ENCODE results near the gene GALC. TPM values are rescaled to one million over a fixed set of nuclear protein-coding genes. Genes with fewer than 3 reads are reported as not detected.
A peak's percentile ranks its signal among the peaks of the same experiment; 100 is the strongest.

The GALC gene
- total RNA-seq, 1 donor from 2014 or later: 24.5 TPM

GRCh38 chr14:87996291-87996592 lies 3.3 kb upstream of the GALC start:
- Histone ChIP-seq H3K4me1 (ENCODE audit: control insufficient read depth in 3 of 3, insufficient read depth in 3 of 3, low read length in 3 of 3) (peaks cover 7 to 14% (median 10%) of the 10 kb centered on the region in 3 donors), H3K9me3 (ENCODE audit: control insufficient read depth in 3 of 3, low read length in 3 of 3) (no peaks in the 10 kb centered on the region), H3K9ac (ENCODE audit: low read depth in 1 of 3, low read length in 3 of 3) (no peak overlapping the region), H3K36me3 (ENCODE audit: control insufficient read depth in 3 of 3, insufficient read depth in 3 of 3, low read length in 3 of 3) (no peaks in the 10 kb centered on the region), H3K27ac (ENCODE audit: low read depth, low read length) (no peak overlapping the region), H3K4me3 (ENCODE audit: low read length in 3 of 3) (no peak overlapping the region), H3K27me3 (ENCODE audit: control insufficient read depth in 3 of 3, insufficient read depth in 3 of 3, low read length in 3 of 3) (no peaks in the 10 kb centered on the region)

- H3K9ac ChIP-seq (ENCODE audit: low read depth in 1 of 3, low read length in 3 of 3): no peak overlapping the region
- H3K27ac ChIP-seq (ENCODE audit: low read depth, low read length): no peak overlapping the region
- peaks cover 7 to 14% (median 10%) of the 10 kb centered on the region in 3 donors for H3K4me1 ChIP-seq (ENCODE audit: control insufficient read depth in 3 of 3, insufficient read depth in 3 of 3, low read length in 3 of 3)
Measured at GRCh38 chr14:87995500-87996290, 2.7 kb upstream of the GALC start.

DNA sequence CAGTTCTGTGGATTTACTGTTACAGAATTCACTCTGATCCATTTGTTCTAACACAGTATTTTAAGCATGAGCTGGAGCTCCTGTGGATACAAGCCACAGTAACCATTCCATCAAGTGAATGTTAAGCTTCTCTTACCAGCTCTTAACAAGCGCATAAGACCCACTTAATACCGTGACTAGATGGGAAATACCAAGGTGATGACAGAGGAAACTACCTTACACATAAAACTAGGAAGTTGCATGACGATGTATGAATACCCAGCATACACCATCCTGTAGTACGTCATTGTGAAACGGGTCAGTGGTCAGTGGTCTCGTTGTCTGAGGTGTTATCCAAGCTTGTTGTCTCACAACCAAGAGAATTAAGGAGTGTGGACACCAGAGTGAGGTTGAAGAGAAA lies 2.0 kb upstream of the GALC start:
- no peak overlapping the region for H3K9ac ChIP-seq (ENCODE audit: low read depth in 1 of 3, low read length in 3 of 3)
- H3K36me3 ChIP-seq (ENCODE audit: control insufficient read depth in 3 of 3, insufficient read depth in 3 of 3, low read length in 3 of 3): no peaks in the 10 kb centered on the region
- H3K27ac ChIP-seq (ENCODE audit: low read depth, low read length): no peak overlapping the region
- no peaks in the 10 kb centered on the region for H3K9me3 ChIP-seq (ENCODE audit: control insufficient read depth in 3 of 3, low read length in 3 of 3)
- H3K4me3 ChIP-seq (ENCODE audit: low read length in 3 of 3): no peak overlapping the region
- H3K4me1 ChIP-seq (ENCODE audit: control insufficient read depth in 3 of 3, insufficient read depth in 3 of 3, low read length in 3 of 3): peaks cover 7 to 17% (median 10%) of the 10 kb centered on the region in 3 donors
- H3K27me3 ChIP-seq (ENCODE audit: control insufficient read depth in 3 of 3, insufficient read depth in 3 of 3, low read length in 3 of 3): no peaks in the 10 kb centered on the region

More at GRCh38 chr14:87995500-87996290, 2.7 kb upstream of the GALC start:
- H3K36me3 ChIP-seq (ENCODE audit: control insufficient read depth in 3 of 3, insufficient read depth in 3 of 3, low read length in 3 of 3): no peaks in the 10 kb centered on the region
- H3K27me3 ChIP-seq (ENCODE audit: control insufficient read depth in 3 of 3, insufficient read depth in 3 of 3, low read length in 3 of 3): no peaks in the 10 kb centered on the region
- no peak overlapping the region for H3K4me3 ChIP-seq (ENCODE audit: low read length in 3 of 3)
- no peaks in the 10 kb centered on the region for H3K9me3 ChIP-seq (ENCODE audit: control insufficient read depth in 3 of 3, low read length in 3 of 3)

DNA sequence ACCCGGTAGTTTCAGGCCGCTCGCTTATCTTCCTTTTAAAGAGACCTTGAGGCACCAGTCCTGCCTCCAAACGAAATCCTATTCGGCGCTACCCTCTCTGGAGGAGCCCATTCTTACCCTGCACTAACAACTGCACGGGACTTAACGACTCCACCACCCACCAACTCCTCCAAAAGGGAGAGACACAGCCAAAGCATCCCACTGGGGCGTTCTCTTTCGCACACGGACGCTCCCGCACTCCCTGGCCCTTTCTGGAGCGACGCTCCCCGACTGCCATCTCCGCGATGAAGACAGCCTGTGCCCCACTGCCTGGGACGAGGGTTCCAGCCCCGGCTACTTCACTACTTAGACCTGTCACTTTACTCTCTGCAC lies 650 bp downstream of the GALC start:
- peaks cover 0 to 2% (median 0%) of the 10 kb centered on the region in 3 donors for H3K36me3 ChIP-seq (ENCODE audit: control insufficient read depth in 3 of 3, insufficient read depth in 3 of 3, low read length in 3 of 3)
- peak overlapping the region; percentile 88 to 92 (median 89) for H3K4me3 ChIP-seq (ENCODE audit: low read length in 3 of 3)
- H3K9ac ChIP-seq (ENCODE audit: low read depth in 1 of 3, low read length in 3 of 3): peak overlapping the region; percentile 84 to 86 (median 86)
- no peaks in the 10 kb centered on the region for H3K27me3 ChIP-seq (ENCODE audit: control insufficient read depth in 3 of 3, insufficient read depth in 3 of 3, low read length in 3 of 3)
- no peaks in the 10 kb centered on the region for H3K9me3 ChIP-seq (ENCODE audit: control insufficient read depth in 3 of 3, low read length in 3 of 3)
- H3K4me1 ChIP-seq (ENCODE audit: control insufficient read depth in 3 of 3, insufficient read depth in 3 of 3, low read length in 3 of 3): peaks cover 7 to 17% (median 10%) of the 10 kb centered on the region in 3 donors
- peak overlapping the region; percentile 94 for H3K27ac ChIP-seq (ENCODE audit: low read depth, low read length)

DNA sequence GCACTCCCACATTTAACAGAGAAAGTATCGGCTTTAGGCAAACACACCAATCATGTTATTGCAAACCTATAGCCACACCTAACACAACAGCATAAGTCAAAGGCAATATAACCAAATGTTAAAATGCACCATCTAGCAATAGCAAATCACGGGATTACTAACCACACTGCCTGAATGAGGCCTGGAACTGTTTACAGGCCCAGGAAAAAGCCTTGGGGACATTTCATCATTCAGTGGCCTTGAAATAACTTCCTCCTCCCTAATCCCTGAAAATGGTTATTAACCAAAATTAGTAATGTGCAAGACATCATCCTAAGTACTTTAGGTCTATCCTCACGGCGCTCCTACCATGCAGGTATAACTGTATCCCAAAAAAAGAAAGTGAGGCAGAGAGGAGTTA lies 2.3 kb downstream of the GALC start:
- no peak overlapping the region for H3K4me3 ChIP-seq (ENCODE audit: low read length in 3 of 3)
- H3K9ac ChIP-seq (ENCODE audit: low read depth in 1 of 3, low read length in 3 of 3): no peak overlapping the region
- no peaks in the 10 kb centered on the region for H3K27me3 ChIP-seq (ENCODE audit: control insufficient read depth in 3 of 3, insufficient read depth in 3 of 3, low read length in 3 of 3)
- H3K4me1 ChIP-seq (ENCODE audit: control insufficient read depth in 3 of 3, insufficient read depth in 3 of 3, low read length in 3 of 3): peaks cover 7 to 17% (median 10%) of the 10 kb centered on the region in 3 donors
- H3K9me3 ChIP-seq (ENCODE audit: control insufficient read depth in 3 of 3, low read length in 3 of 3): no peaks in the 10 kb centered on the region
- H3K27ac ChIP-seq (ENCODE audit: low read depth, low read length): no peak overlapping the region
- H3K36me3 ChIP-seq (ENCODE audit: control insufficient read depth in 3 of 3, insufficient read depth in 3 of 3, low read length in 3 of 3): peaks cover 2 to 12% (median 9%) of the 10 kb centered on the region in 3 donors

DNA sequence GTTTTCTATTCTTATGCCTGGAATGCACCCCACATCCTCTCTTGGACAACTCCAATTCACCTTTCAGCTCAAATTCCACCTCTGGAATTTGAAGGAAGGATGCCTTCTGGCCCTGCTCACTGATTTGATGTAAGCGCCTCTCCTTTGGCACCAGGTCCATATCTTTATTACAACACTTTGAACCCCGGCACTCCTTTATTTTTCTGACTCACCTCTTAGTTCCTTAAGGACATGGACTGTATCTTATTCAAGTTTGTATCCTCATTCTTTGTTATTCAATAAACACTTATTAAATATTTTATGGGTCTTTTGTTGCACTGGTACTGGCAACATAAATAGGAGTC lies 3.1 kb downstream of the GALC start:
- H3K9me3 ChIP-seq (ENCODE audit: control insufficient read depth in 3 of 3, low read length in 3 of 3): no peaks in the 10 kb centered on the region
- peaks cover 7 to 17% (median 10%) of the 10 kb centered on the region in 3 donors for H3K4me1 ChIP-seq (ENCODE audit: control insufficient read depth in 3 of 3, insufficient read depth in 3 of 3, low read length in 3 of 3)
- H3K9ac ChIP-seq (ENCODE audit: low read depth in 1 of 3, low read length in 3 of 3): no peak overlapping the region
- H3K36me3 ChIP-seq (ENCODE audit: control insufficient read depth in 3 of 3, insufficient read depth in 3 of 3, low read length in 3 of 3): peaks cover 2 to 13% (median 11%) of the 10 kb centered on the region in 3 donors
- no peak overlapping the region for H3K4me3 ChIP-seq (ENCODE audit: low read length in 3 of 3)
- H3K27me3 ChIP-seq (ENCODE audit: control insufficient read depth in 3 of 3, insufficient read depth in 3 of 3, low read length in 3 of 3): no peaks in the 10 kb centered on the region
- H3K27ac ChIP-seq (ENCODE audit: low read depth, low read length): no peak overlapping the region

DNA sequence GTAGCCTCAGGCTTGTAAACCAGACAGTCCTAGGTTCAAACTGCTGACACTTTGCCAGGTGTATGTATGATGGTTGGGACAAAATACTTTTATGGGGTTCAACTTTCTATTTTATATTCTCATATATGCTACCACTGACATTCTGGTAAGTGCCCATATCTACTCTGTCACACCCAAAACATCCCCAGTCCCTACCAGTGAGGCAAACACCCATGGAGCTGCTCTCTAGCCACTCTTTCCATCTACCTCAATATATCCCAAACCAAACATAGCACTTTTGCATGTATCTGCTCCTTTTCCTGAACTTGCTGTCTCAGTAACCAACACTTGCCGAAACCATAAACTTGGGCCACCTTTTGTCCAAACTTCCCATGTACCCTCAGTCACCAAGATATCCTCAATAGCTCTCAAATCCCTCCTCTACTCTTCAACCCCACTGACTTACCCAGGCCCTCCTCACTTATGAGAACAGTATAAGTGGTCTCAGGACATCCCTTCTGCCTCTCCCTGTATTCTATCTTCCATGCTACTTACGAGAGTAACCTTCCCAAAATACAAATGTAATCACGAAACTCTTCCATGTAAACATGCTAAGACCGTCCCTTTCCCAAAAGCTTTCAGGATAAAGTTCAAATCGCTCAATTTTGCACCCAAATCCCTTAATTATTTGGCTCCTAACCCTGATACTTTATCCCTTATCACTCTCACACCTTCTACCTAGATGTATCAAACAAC lies 3.6 kb downstream of the GALC start:
- peaks cover 2 to 13% (median 11%) of the 10 kb centered on the region in 3 donors for H3K36me3 ChIP-seq (ENCODE audit: control insufficient read depth in 3 of 3, insufficient read depth in 3 of 3, low read length in 3 of 3)
- H3K27me3 ChIP-seq (ENCODE audit: control insufficient read depth in 3 of 3, insufficient read depth in 3 of 3, low read length in 3 of 3): no peaks in the 10 kb centered on the region
- H3K9me3 ChIP-seq (ENCODE audit: control insufficient read depth in 3 of 3, low read length in 3 of 3): no peaks in the 10 kb centered on the region
- peaks cover 7 to 17% (median 10%) of the 10 kb centered on the region in 3 donors for H3K4me1 ChIP-seq (ENCODE audit: control insufficient read depth in 3 of 3, insufficient read depth in 3 of 3, low read length in 3 of 3)
- H3K9ac ChIP-seq (ENCODE audit: low read depth in 1 of 3, low read length in 3 of 3): no peak overlapping the region
- H3K27ac ChIP-seq (ENCODE audit: low read depth, low read length): no peak overlapping the region
- no peak overlapping the region for H3K4me3 ChIP-seq (ENCODE audit: low read length in 3 of 3)

DNA sequence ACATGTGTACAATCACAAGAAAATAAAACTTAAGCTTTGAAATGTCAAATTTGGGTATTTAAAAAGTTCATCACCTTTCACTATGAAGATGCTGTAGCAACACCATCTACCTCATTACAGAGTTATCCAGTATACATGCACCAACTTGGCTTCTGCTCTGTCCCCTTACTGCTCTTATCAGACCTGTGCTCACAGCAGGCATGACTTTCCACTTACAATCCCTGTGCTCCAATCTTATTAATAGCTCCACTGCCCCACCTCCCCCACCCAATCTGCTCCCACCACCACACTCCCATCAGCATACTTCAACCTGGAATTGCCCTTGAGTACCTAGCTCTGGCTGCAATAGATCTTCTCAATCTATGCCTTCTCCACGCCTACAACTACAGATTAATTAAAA lies 13.3 kb downstream of the GALC start:
- no peak overlapping the region for H3K4me3 ChIP-seq (ENCODE audit: low read length in 3 of 3)
- no peak overlapping the region for H3K9ac ChIP-seq (ENCODE audit: low read depth in 1 of 3, low read length in 3 of 3)
- peaks cover 2 to 17% (median 7%) of the 10 kb centered on the region in 3 donors for H3K36me3 ChIP-seq (ENCODE audit: control insufficient read depth in 3 of 3, insufficient read depth in 3 of 3, low read length in 3 of 3)
- no peak overlapping the region for H3K27ac ChIP-seq (ENCODE audit: low read depth, low read length)
- no peaks in the 10 kb centered on the region for H3K4me1 ChIP-seq (ENCODE audit: control insufficient read depth in 3 of 3, insufficient read depth in 3 of 3, low read length in 3 of 3)
- H3K9me3 ChIP-seq (ENCODE audit: control insufficient read depth in 3 of 3, low read length in 3 of 3): no peaks in the 10 kb centered on the region
- H3K27me3 ChIP-seq (ENCODE audit: control insufficient read depth in 3 of 3, insufficient read depth in 3 of 3, low read length in 3 of 3): no peaks in the 10 kb centered on the region

DNA sequence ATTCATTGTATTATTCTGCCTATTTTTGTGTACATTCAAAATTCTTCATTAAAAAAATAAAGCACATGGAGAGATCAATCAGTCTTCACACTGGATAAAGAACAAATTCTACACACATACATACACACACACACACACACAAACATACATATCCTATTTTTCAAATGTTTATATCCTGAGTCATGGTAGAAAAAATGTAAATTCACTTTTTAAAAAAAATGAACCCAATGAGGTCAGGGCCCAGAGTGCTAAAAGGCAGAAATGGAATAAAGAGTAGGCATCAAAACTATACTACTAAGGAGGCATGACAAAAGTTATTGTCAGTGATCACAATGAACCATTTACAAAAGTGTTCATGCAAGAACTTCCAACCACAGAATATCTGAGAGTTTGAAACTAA lies 17.3 kb downstream of the GALC start:
- peaks cover 0 to 8% (median 4%) of the 10 kb centered on the region in 3 donors for H3K36me3 ChIP-seq (ENCODE audit: control insufficient read depth in 3 of 3, insufficient read depth in 3 of 3, low read length in 3 of 3)
- H3K27ac ChIP-seq (ENCODE audit: low read depth, low read length): no peak overlapping the region

DNA sequence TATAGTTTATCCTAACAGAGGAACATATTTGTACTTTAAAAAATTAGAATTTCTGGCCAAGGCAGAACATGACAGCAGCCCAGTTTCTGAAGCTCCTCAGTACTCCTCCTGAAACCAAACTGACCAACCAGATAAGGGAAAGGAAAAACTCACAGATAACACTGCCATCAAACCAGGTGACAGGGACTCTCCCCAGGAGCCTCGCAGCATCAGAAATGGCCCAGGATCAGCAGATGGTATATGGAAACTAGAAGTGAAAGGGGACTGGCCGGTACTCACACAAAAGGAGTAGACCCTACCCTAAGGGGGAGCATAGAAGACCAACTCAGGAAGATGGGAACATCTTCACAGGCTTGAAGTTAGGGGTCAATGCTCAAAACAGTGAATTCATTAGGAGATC lies 22.0 kb downstream of the GALC start:
- H3K4me3 ChIP-seq (ENCODE audit: low read length in 3 of 3): no peak overlapping the region
- no peaks in the 10 kb centered on the region for H3K27me3 ChIP-seq (ENCODE audit: control insufficient read depth in 3 of 3, insufficient read depth in 3 of 3, low read length in 3 of 3)
- no peaks in the 10 kb centered on the region for H3K9me3 ChIP-seq (ENCODE audit: control insufficient read depth in 3 of 3, low read length in 3 of 3)
- no peak overlapping the region for H3K9ac ChIP-seq (ENCODE audit: low read depth in 1 of 3, low read length in 3 of 3)
- H3K4me1 ChIP-seq (ENCODE audit: control insufficient read depth in 3 of 3, insufficient read depth in 3 of 3, low read length in 3 of 3): no peaks in the 10 kb centered on the region
- peaks cover 0 to 11% (median 6%) of the 10 kb centered on the region in 3 donors for H3K36me3 ChIP-seq (ENCODE audit: control insufficient read depth in 3 of 3, insufficient read depth in 3 of 3, low read length in 3 of 3)
- no peak overlapping the region for H3K27ac ChIP-seq (ENCODE audit: low read depth, low read length)

More for the DNA sequence above, 17.3 kb downstream of the GALC start:
- no peaks in the 10 kb centered on the region for H3K9me3 ChIP-seq (ENCODE audit: control insufficient read depth in 3 of 3, low read length in 3 of 3)
- H3K27me3 ChIP-seq (ENCODE audit: control insufficient read depth in 3 of 3, insufficient read depth in 3 of 3, low read length in 3 of 3): no peaks in the 10 kb centered on the region
- H3K9ac ChIP-seq (ENCODE audit: low read depth in 1 of 3, low read length in 3 of 3): no peak overlapping the region
- no peak overlapping the region for H3K4me3 ChIP-seq (ENCODE audit: low read length in 3 of 3)
- no peaks in the 10 kb centered on the region for H3K4me1 ChIP-seq (ENCODE audit: control insufficient read depth in 3 of 3, insufficient read depth in 3 of 3, low read length in 3 of 3)

All from skeletal muscle tissue (tissue), 4 donors.